ENCODE measurements around the gene SLC25A3. TPM values are rescaled to one million over a fixed set of nuclear protein-coding genes. Genes with fewer than 3 reads are reported as not detected.

The SLC25A3 gene
- total and polyA plus RNA-seq, 9 of the 15 experiments (the other 6 are each of a cell fraction or from before 2014, with no cell fraction given): 264 to 766 (median 495) TPM

DNA sequence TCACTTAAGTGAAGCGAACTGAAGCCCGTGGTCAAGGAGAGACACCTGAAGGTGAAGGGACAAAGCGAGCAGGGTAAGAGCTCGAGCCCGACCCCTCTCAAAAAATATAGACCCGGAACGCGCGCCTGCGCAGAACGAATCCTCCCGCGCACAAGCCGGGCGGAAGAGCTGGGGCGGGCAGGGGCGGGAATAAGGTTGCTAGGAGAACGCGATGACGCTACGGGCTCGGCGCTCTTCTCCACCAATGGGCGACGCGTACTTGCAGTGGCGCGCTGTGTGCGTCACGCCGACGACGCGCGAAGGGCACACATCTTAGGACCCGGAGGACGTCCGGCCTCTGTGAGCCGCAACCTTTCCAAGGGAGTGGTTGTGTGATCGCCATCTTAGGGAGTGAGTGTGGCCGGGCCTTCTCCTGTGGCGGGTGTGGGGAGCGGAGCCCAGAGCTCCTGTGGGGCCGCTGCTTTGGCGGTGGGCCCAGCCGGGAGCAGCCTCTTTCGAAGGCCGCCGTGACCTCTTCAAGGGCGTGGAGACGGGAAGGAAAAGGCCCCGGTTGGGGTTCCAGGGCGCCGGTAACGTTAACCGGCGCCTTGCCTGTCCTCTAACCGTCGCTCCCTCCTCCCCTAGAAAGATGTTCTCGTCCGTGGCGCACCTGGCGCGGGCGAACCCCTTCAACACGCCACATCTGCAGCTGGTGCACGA is at the start of gene SLC25A3 (continued):
- TF ChIP-seq ZBTB2 (IDR thresholded peaks at IDR 0.05) (peak; percentile 90), ZC3H4 (CRISPR knock-in tag; IDR thresholded peaks at IDR 0.05; ENCODE audit: borderline replicate concordance) (no peak), ZNF695 (CRISPR knock-in tag; IDR thresholded peaks at IDR 0.05) (no peak), TCF7L2 (IDR thresholded peaks at IDR 0.05; ENCODE audit: low read depth, low read length) (no peak), ZNF263 (CRISPR knock-in tag; IDR thresholded peaks at IDR 0.05; ENCODE audit: borderline replicate concordance) (peak; percentile 47), NR1H2 (CRISPR knock-in tag; IDR thresholded peaks at IDR 0.05) (no peak), RAD51 (IDR thresholded peaks at IDR 0.05; ENCODE audit: borderline replicate concordance, low read depth) (no peak), CBX8 (IDR thresholded peaks at IDR 0.05; ENCODE audit: borderline replicate concordance, extremely low read depth, low read depth, low read length, poor library complexity, severe bottlenecking) (no peak), MITF (IDR thresholded peaks at IDR 0.05) (no peak; the same call in 1 of the 2 replicates), PHTF2 (CRISPR knock-in tag; IDR thresholded peaks at IDR 0.05) (no peak), NONO (IDR thresholded peaks at IDR 0.05; ENCODE audit: low read depth in 2 of 2, low read length in 1 of 2) (peak; percentile 38 to 88; a peak in 3 of 4 replicates), FOXK2 (conservative IDR thresholded peaks at IDR 0.05 in 1 of 2, IDR thresholded peaks at IDR 0.05 in 1 of 2; ENCODE audit: low read depth in 2 of 2) (peak in 1 of 2 experiments; percentile 61; a peak in 2 of 4 replicates)
- TF ChIP-seq, protein P1, sequence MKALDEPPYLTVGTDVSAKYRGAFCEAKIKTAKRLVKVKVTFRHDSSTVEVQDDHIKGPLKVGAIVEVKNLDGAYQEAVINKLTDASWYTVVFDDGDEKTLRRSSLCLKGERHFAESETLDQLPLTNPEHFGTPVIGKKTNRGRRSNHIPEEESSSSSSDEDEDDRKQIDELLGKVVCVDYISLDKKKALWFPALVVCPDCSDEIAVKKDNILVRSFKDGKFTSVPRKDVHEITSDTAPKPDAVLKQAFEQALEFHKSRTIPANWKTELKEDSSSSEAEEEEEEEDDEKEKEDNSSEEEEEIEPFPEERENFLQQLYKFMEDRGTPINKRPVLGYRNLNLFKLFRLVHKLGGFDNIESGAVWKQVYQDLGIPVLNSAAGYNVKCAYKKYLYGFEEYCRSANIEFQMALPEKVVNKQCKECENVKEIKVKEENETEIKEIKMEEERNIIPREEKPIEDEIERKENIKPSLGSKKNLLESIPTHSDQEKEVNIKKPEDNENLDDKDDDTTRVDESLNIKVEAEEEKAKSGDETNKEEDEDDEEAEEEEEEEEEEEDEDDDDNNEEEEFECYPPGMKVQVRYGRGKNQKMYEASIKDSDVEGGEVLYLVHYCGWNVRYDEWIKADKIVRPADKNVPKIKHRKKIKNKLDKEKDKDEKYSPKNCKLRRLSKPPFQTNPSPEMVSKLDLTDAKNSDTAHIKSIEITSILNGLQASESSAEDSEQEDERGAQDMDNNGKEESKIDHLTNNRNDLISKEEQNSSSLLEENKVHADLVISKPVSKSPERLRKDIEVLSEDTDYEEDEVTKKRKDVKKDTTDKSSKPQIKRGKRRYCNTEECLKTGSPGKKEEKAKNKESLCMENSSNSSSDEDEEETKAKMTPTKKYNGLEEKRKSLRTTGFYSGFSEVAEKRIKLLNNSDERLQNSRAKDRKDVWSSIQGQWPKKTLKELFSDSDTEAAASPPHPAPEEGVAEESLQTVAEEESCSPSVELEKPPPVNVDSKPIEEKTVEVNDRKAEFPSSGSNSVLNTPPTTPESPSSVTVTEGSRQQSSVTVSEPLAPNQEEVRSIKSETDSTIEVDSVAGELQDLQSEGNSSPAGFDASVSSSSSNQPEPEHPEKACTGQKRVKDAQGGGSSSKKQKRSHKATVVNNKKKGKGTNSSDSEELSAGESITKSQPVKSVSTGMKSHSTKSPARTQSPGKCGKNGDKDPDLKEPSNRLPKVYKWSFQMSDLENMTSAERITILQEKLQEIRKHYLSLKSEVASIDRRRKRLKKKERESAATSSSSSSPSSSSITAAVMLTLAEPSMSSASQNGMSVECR (CRISPR knock-in tag; IDR thresholded peaks at IDR 0.05): no peak
- TF ChIP-seq, protein P2, sequence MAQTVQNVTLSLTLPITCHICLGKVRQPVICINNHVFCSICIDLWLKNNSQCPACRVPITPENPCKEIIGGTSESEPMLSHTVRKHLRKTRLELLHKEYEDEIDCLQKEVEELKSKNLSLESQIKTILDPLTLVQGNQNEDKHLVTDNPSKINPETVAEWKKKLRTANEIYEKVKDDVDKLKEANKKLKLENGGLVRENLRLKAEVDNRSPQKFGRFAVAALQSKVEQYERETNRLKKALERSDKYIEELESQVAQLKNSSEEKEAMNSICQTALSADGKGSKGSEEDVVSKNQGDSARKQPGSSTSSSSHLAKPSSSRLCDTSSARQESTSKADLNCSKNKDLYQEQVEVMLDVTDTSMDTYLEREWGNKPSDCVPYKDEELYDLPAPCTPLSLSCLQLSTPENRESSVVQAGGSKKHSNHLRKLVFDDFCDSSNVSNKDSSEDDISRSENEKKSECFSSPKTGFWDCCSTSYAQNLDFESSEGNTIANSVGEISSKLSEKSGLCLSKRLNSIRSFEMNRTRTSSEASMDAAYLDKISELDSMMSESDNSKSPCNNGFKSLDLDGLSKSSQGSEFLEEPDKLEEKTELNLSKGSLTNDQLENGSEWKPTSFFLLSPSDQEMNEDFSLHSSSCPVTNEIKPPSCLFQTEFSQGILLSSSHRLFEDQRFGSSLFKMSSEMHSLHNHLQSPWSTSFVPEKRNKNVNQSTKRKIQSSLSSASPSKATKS (CRISPR knock-in tag; IDR thresholded peaks at IDR 0.05): no peak

Data from K562 (cell line).